ENCODE measurements around the gene MAST4. TPM values are rescaled to one million over a fixed set of nuclear protein-coding genes. Genes with fewer than 3 reads are reported as not detected.

Gene MAST4
- total and polyA plus RNA-seq, 2 of the 8 experiments (the other 6 are each of a cell fraction or from before 2014, with no cell fraction given), result 1.5 to 2.6 TPM

- TF ChIP-seq, protein P1, sequence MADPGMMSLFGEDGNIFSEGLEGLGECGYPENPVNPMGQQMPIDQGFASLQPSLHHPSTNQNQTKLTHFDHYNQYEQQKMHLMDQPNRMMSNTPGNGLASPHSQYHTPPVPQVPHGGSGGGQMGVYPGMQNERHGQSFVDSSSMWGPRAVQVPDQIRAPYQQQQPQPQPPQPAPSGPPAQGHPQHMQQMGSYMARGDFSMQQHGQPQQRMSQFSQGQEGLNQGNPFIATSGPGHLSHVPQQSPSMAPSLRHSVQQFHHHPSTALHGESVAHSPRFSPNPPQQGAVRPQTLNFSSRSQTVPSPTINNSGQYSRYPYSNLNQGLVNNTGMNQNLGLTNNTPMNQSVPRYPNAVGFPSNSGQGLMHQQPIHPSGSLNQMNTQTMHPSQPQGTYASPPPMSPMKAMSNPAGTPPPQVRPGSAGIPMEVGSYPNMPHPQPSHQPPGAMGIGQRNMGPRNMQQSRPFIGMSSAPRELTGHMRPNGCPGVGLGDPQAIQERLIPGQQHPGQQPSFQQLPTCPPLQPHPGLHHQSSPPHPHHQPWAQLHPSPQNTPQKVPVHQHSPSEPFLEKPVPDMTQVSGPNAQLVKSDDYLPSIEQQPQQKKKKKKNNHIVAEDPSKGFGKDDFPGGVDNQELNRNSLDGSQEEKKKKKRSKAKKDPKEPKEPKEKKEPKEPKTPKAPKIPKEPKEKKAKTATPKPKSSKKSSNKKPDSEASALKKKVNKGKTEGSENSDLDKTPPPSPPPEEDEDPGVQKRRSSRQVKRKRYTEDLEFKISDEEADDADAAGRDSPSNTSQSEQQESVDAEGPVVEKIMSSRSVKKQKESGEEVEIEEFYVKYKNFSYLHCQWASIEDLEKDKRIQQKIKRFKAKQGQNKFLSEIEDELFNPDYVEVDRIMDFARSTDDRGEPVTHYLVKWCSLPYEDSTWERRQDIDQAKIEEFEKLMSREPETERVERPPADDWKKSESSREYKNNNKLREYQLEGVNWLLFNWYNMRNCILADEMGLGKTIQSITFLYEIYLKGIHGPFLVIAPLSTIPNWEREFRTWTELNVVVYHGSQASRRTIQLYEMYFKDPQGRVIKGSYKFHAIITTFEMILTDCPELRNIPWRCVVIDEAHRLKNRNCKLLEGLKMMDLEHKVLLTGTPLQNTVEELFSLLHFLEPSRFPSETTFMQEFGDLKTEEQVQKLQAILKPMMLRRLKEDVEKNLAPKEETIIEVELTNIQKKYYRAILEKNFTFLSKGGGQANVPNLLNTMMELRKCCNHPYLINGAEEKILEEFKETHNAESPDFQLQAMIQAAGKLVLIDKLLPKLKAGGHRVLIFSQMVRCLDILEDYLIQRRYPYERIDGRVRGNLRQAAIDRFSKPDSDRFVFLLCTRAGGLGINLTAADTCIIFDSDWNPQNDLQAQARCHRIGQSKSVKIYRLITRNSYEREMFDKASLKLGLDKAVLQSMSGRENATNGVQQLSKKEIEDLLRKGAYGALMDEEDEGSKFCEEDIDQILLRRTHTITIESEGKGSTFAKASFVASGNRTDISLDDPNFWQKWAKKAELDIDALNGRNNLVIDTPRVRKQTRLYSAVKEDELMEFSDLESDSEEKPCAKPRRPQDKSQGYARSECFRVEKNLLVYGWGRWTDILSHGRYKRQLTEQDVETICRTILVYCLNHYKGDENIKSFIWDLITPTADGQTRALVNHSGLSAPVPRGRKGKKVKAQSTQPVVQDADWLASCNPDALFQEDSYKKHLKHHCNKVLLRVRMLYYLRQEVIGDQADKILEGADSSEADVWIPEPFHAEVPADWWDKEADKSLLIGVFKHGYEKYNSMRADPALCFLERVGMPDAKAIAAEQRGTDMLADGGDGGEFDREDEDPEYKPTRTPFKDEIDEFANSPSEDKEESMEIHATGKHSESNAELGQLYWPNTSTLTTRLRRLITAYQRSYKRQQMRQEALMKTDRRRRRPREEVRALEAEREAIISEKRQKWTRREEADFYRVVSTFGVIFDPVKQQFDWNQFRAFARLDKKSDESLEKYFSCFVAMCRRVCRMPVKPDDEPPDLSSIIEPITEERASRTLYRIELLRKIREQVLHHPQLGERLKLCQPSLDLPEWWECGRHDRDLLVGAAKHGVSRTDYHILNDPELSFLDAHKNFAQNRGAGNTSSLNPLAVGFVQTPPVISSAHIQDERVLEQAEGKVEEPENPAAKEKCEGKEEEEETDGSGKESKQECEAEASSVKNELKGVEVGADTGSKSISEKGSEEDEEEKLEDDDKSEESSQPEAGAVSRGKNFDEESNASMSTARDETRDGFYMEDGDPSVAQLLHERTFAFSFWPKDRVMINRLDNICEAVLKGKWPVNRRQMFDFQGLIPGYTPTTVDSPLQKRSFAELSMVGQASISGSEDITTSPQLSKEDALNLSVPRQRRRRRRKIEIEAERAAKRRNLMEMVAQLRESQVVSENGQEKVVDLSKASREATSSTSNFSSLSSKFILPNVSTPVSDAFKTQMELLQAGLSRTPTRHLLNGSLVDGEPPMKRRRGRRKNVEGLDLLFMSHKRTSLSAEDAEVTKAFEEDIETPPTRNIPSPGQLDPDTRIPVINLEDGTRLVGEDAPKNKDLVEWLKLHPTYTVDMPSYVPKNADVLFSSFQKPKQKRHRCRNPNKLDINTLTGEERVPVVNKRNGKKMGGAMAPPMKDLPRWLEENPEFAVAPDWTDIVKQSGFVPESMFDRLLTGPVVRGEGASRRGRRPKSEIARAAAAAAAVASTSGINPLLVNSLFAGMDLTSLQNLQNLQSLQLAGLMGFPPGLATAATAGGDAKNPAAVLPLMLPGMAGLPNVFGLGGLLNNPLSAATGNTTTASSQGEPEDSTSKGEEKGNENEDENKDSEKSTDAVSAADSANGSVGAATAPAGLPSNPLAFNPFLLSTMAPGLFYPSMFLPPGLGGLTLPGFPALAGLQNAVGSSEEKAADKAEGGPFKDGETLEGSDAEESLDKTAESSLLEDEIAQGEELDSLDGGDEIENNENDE (IDR thresholded peaks at IDR 0.05; ENCODE audit: insufficient replicate concordance, low read length), result no peak
- TF ChIP-seq CHD1 (IDR thresholded peaks at IDR 0.05; ENCODE audit: low read depth, low read length) (no peak), KDM5A (IDR thresholded peaks at IDR 0.05; ENCODE audit: low read length) (no peak), ZNF274 (IDR thresholded peaks at IDR 0.05; ENCODE audit: borderline replicate concordance, extremely low read depth, low read length) (no peak), EGR1 (IDR thresholded peaks at IDR 0.05; ENCODE audit: borderline replicate concordance, low read depth, low read length) (no peak), CEBPB (IDR thresholded peaks at IDR 0.05; ENCODE audit: low read depth, low read length) (no peak), SP1 (IDR thresholded peaks at IDR 0.05; ENCODE audit: low read depth, low read length) (no peak), HDAC2 (IDR thresholded peaks at IDR 0.05; ENCODE audit: borderline replicate concordance in 1 of 2, low read depth in 2 of 2, low read length in 2 of 2) (no peak), SAP30 (IDR thresholded peaks at IDR 0.05; ENCODE audit: insufficient read depth, insufficient replicate concordance, low read length) (no peak), PHF8 (conservative IDR thresholded peaks at IDR 0.05; ENCODE audit: low read depth, low read length) (no peak), GABPA (IDR thresholded peaks at IDR 0.05; ENCODE audit: borderline replicate concordance, insufficient read depth, low read length) (no peak), RBBP5 (IDR thresholded peaks at IDR 0.05; ENCODE audit: borderline replicate concordance, low read depth, low read length) (no peak)
These were observed 131.9 kb downstream of the MAST4 start (continued) for GRCh38 chr5:66728049-66728448.

Data from H1 (cell line).